ENCODE measurements around the gene SPINK2. TPM values are rescaled to one million over a fixed set of nuclear protein-coding genes. Genes with fewer than 3 reads are reported as not detected.

Gene SPINK2
- total RNA-seq, 4 donors from 2014 or later = 0.68 to 2.9 TPM; not detected in 2

DNA sequence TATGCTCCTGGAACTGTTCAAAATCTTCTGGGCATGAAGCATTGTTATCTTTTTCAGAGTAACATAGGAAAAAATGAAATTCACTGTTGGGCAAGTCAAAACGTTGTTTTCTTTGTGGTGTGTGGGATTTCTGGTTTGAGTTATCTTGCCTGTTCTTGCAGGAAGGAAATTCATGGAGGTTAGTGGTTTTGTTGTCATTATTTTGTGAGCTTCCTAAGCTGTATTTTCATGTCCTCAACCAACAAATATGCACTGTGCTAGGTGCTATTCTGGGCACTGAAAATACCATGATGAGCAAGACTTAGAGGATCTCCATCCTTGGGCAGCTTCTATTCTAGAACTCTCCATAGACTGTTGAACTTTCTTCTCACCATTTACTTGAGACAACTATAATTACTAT is 16.9 kb downstream of the SPINK2 start:
- in situ Hi-C loops (cut with MboI; ENCODE audit: low pct_ligation_motif_present in 1 of 4, low pct_unique_long_range_greater_than_20kb in 1 of 4, low sequenced_read_pairs in 3 of 4) = loop anchor here (10.0 to 25.0 kb wide), 5 partner anchors 140 to 380 kb away; no protein-coding TSS in a partner anchor
- Histone ChIP-seq H3K27ac (no peak overlapping the region), H3K27me3 (no peaks in the 10 kb centered on the region), H3K36me3 (no peaks in the 10 kb centered on the region), H3K9me3 (no peaks in the 10 kb centered on the region), H3K4me1 (peaks cover 0 to 5% (median 2%) of the 10 kb centered on the region in 4 donors), H3K4me3 (no peak overlapping the region)
- DNase-seq = no peak
- TF ChIP-seq POLR2A (IDR thresholded peaks at IDR 0.05) = no peak
- no peak for TF ChIP-seq EP300 (IDR thresholded peaks at IDR 0.05; ENCODE audit: low read depth)
- TF ChIP-seq POLR2AphosphoS5 (IDR thresholded peaks at IDR 0.05) = no peak
- TF ChIP-seq, protein P1, sequence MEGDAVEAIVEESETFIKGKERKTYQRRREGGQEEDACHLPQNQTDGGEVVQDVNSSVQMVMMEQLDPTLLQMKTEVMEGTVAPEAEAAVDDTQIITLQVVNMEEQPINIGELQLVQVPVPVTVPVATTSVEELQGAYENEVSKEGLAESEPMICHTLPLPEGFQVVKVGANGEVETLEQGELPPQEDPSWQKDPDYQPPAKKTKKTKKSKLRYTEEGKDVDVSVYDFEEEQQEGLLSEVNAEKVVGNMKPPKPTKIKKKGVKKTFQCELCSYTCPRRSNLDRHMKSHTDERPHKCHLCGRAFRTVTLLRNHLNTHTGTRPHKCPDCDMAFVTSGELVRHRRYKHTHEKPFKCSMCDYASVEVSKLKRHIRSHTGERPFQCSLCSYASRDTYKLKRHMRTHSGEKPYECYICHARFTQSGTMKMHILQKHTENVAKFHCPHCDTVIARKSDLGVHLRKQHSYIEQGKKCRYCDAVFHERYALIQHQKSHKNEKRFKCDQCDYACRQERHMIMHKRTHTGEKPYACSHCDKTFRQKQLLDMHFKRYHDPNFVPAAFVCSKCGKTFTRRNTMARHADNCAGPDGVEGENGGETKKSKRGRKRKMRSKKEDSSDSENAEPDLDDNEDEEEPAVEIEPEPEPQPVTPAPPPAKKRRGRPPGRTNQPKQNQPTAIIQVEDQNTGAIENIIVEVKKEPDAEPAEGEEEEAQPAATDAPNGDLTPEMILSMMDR (IDR thresholded peaks at IDR 0.05) = no peak
- intact Hi-C loops (cut with DNase I; ENCODE audit: low total_unique reads) = loop anchor here (5.0 kb wide), 1 partner anchor 232 kb away; no protein-coding TSS in a partner anchor
- 56 to 64% methylated on average over 1 of the region's 1 CpG for WGBS, 2 donors (ENCODE audit: low coverage in 1 of 2)

DNA sequence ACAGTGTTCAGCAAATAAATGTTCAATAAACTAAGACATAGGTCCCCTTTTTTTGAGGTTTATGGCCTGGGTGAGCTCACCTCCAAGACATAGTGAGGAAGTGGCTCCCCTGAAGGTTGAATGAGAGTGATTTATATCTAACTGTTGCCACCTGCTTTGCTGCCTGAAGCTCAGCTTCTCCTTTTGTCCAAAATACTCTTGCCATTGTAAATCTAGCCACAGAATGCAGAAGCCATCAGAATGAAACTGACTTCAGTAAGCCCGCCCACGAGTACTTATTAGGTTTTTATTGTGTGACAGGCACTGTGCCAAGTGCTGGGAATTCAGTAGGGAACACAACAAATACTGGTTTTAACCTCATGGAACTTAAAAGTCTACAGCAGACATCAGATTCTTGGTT is 18.0 kb downstream of the SPINK2 start:
- no peaks in the 10 kb centered on the region for H3K9me3 ChIP-seq
- no peaks in the 10 kb centered on the region for H3K27me3 ChIP-seq
- TF ChIP-seq POLR2AphosphoS5 (IDR thresholded peaks at IDR 0.05) = no peak
- TF ChIP-seq, protein P1 (IDR thresholded peaks at IDR 0.05) = no peak
- no peak for TF ChIP-seq EP300 (IDR thresholded peaks at IDR 0.05; ENCODE audit: low read depth)
- no peak for TF ChIP-seq POLR2A (IDR thresholded peaks at IDR 0.05)
- WGBS, 2 donors (ENCODE audit: low coverage in 1 of 2) = 11 to 25% methylated on average over 2 of the region's 2 CpGs
- peaks cover 4 to 10% (median 6%) of the 10 kb centered on the region in 4 donors for H3K4me1 ChIP-seq
- H3K36me3 ChIP-seq = no peaks in the 10 kb centered on the region
- no peak overlapping the region for H3K4me3 ChIP-seq
- no peak overlapping the region for H3K27ac ChIP-seq
- intact Hi-C loops (cut with DNase I; ENCODE audit: low total_unique reads) (loop anchor here (5.0 kb wide), 1 partner anchor 231 kb away; no protein-coding TSS in a partner anchor), in situ Hi-C loops (cut with MboI; ENCODE audit: low pct_ligation_motif_present in 1 of 4, low pct_unique_long_range_greater_than_20kb in 1 of 4, low sequenced_read_pairs in 3 of 4) (loop anchor here (10.0 to 25.0 kb wide), 5 partner anchors 139 to 379 kb away; no protein-coding TSS in a partner anchor)
- DNase-seq = no peak

DNA sequence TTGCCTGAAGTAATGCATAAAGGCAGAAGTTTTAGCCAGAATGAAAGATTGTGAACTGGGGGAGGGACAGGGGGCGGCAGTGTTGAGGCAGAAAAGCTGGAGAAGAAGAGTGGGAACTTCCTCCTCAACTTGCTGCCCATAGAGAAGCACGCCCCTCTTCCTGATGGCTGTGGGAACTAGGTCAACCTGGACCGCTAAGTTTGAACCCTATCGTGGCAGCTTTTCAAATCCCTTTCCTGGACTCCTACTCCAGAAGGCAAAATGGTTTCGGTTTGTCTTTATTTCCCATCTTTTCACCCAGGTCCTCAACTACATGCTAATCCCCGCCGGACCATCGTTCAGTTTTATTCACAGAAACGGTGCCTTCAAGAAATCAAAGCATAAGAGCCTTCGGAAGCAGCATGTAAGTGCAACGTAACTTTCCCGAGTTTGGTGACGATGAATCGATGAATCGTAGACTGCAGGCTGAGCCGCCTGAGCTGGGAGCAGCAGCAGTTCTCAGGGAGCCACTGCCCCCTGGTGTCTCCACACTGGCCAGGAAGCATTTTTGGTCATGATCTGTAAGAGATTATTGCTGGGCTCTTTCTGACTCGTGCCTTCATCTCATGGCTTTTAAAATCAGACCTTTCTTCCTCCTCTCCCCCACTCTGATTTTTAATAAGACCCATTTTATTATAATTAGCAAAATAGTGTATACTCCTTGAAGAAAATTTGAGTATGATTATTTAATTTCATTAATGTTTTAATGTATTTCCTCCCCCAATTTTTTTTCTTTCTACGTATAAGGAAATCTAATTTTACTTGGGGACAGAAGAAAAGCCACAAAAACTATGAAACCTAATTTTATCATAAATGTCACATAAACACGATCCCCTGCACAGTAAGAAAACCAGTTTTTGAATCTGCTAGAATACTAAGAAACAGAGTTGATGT is 21.4 kb downstream of the SPINK2 start:
- TF ChIP-seq, protein P1 (IDR thresholded peaks at IDR 0.05) = peak; percentile 85 to 93 (median 90)
- TF ChIP-seq POLR2A (IDR thresholded peaks at IDR 0.05) = no peak
- no peak for TF ChIP-seq EP300 (IDR thresholded peaks at IDR 0.05; ENCODE audit: low read depth)
- no peak for TF ChIP-seq POLR2AphosphoS5 (IDR thresholded peaks at IDR 0.05)
- Histone ChIP-seq H3K36me3 (no peaks in the 10 kb centered on the region), H3K4me3 (peak overlapping the region; percentile 18 to 63 (median 48)), H3K4me1 (peaks cover 4 to 10% (median 7%) of the 10 kb centered on the region in 4 donors), H3K27ac (peak overlapping the region; percentile 70 to 79 (median 78)), H3K9me3 (no peaks in the 10 kb centered on the region), H3K27me3 (no peaks in the 10 kb centered on the region)
- peak; percentile 90 for DNase-seq
- WGBS, 2 donors (ENCODE audit: low coverage in 1 of 2) = 9 to 20% methylated on average over 5 to 19 of the region's 19 CpGs
- intact Hi-C loops (cut with DNase I; ENCODE audit: low total_unique reads) (loop anchor here (5.0 to 10.0 kb wide), 2 partner anchors 135 to 228 kb away; no protein-coding TSS in a partner anchor), in situ Hi-C loops (cut with MboI; ENCODE audit: low pct_ligation_motif_present in 1 of 4, low pct_unique_long_range_greater_than_20kb in 1 of 4, low sequenced_read_pairs in 3 of 4) (loop anchor here (10.0 to 25.0 kb wide), 5 partner anchors 135 to 375 kb away; no protein-coding TSS in a partner anchor)

DNA sequence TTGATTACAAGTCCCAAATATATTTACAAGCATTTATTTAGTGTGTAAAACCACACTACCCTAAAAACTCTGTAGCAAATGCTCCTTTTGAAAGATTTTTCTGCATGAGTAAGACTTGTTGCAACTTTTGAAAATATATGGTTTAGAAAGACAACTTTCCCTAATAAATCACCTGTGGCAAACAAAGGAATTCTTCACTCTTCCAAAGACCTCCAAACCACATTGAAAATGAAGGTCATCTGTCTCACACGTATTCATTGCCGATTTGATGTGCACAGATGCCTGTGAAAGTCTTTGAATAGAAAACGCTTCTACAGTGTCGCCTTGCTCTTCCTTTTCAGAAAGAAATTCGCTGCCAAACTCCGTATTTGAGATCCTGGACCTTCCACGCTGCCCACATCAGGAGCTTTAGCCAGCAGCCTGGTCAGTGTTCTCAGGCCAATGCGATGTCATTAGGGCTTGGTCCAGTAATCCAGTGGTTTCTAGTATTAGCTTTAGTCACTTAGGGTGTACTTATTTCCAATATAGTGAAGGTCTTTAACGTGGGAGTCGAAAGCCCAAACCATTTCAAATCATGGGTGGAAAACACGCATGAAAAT is 22.2 kb downstream of the SPINK2 start:
- Histone ChIP-seq H3K4me3 (peak overlapping the region in 3 of 4 donors; percentile 44 to 63 (median 52)), H3K4me1 (peaks cover 4 to 10% (median 7%) of the 10 kb centered on the region in 4 donors), H3K9me3 (no peaks in the 10 kb centered on the region), H3K27ac (peak overlapping the region; percentile 70 to 79 (median 78)), H3K36me3 (no peaks in the 10 kb centered on the region), H3K27me3 (no peaks in the 10 kb centered on the region)
- in situ Hi-C loops (cut with MboI; ENCODE audit: low pct_ligation_motif_present in 1 of 4, low pct_unique_long_range_greater_than_20kb in 1 of 4, low sequenced_read_pairs in 3 of 4) (no loop called here), intact Hi-C loops (cut with DNase I; ENCODE audit: low total_unique reads) (loop anchor here (10.0 kb wide), 1 partner anchor 134 kb away; no protein-coding TSS in a partner anchor)
- WGBS, 2 donors (ENCODE audit: low coverage in 1 of 2) = 79 to 81% methylated on average over 5 to 11 of the region's 11 CpGs
- TF ChIP-seq POLR2AphosphoS5 (IDR thresholded peaks at IDR 0.05) = no peak
- TF ChIP-seq EP300 (IDR thresholded peaks at IDR 0.05; ENCODE audit: low read depth) = no peak
- TF ChIP-seq, protein P1 (IDR thresholded peaks at IDR 0.05) = no peak
- no peak for TF ChIP-seq POLR2A (IDR thresholded peaks at IDR 0.05)
- DNase-seq = no peak

All from transverse colon (tissue), 4 donors.